HL-60/S4 treated with retinoic acid at 250 ng/mL for 4 days and 3 days (cell line): ENCODE data around the gene LAMA2.
"Not testable (repeated sequence)": the region's sequence is repeated elsewhere in the genome, so short reads cannot be mapped to it uniquely, and the experiment has no call there.

Source experiments
- in situ Hi-C: fragments of 300-500 bp; cut with MboI; formaldehyde crosslinking; loops from 2 replicates; pipeline ENCODE4 v1.7.0; 2022; ENCODE audit warnings: low sequenced_read_pairs

LAMA2 gene

GRCh38 chr6:129069006-129069405 is 186.1 kb downstream of the LAMA2 start:
- in situ Hi-C loops = no loop called here

- in situ Hi-C loops = no loop called here
These were observed 190.1 kb downstream of the LAMA2 start for GRCh38 chr6:129073051-129073450.

GRCh38 chr6:129073691-129074395 is 190.9 kb downstream of the LAMA2 start:
- in situ Hi-C loops = no loop called here

- in situ Hi-C loops = no loop called here
These were observed 201.5 kb downstream of the LAMA2 start for GRCh38 chr6:129084406-129084805.

- in situ Hi-C loops = not testable (repeated sequence)
These were observed 205.5 kb downstream of the LAMA2 start for GRCh38 chr6:129088481-129088880.

- in situ Hi-C loops = no loop called here
These were observed 206.4 kb downstream of the LAMA2 start for GRCh38 chr6:129089357-129089756.

GRCh38 chr6:129094147-129094546 is 211.2 kb downstream of the LAMA2 start:
- in situ Hi-C loops = no loop called here

GRCh38 chr6:129096651-129097290 is 213.8 kb downstream of the LAMA2 start:
- in situ Hi-C loops = no loop called here

- in situ Hi-C loops = no loop called here
These were observed 215.2 kb downstream of the LAMA2 start for GRCh38 chr6:129098061-129098553.

GRCh38 chr6:129099696-129100095 is 216.8 kb downstream of the LAMA2 start:
- in situ Hi-C loops = no loop called here

- in situ Hi-C loops = no loop called here
These were observed 217.2 kb downstream of the LAMA2 start for GRCh38 chr6:129100164-129100563.

- in situ Hi-C loops = no loop called here
These were observed 219.8 kb downstream of the LAMA2 start for GRCh38 chr6:129102741-129103140.

- in situ Hi-C loops = no loop called here
These were observed 221.2 kb downstream of the LAMA2 start for GRCh38 chr6:129104131-129104530.

- in situ Hi-C loops = no loop called here
These were observed 221.6 kb downstream of the LAMA2 start for GRCh38 chr6:129104560-129104959.

GRCh38 chr6:129105035-129105434 is 222.1 kb downstream of the LAMA2 start:
- in situ Hi-C loops = no loop called here

GRCh38 chr6:129105793-129106192 is 222.9 kb downstream of the LAMA2 start:
- in situ Hi-C loops = no loop called here

- in situ Hi-C loops = no loop called here
These were observed 225.4 kb downstream of the LAMA2 start for GRCh38 chr6:129108337-129108736.

- in situ Hi-C loops = no loop called here
These were observed 227.9 kb downstream of the LAMA2 start for GRCh38 chr6:129110690-129111343.

- in situ Hi-C loops = no loop called here
These were observed 228.4 kb downstream of the LAMA2 start for GRCh38 chr6:129111346-129111745.

GRCh38 chr6:129111853-129112252 is 228.9 kb downstream of the LAMA2 start:
- in situ Hi-C loops = no loop called here

GRCh38 chr6:129112591-129112990 is 229.7 kb downstream of the LAMA2 start:
- in situ Hi-C loops = no loop called here

GRCh38 chr6:129113637-129114036 is 230.7 kb downstream of the LAMA2 start:
- in situ Hi-C loops = no loop called here
